ENCODE data around the gene ITGA3.

- no peak for TF ChIP-seq ZBTB10 (CRISPR knock-in tag; IDR thresholded peaks at IDR 0.05; ENCODE audit: borderline replicate concordance)
- TF ChIP-seq TBL1XR1 (IDR thresholded peaks at IDR 0.05; ENCODE audit: borderline replicate concordance, low read length, partially characterized antibody) = no peak
- TF ChIP-seq NFYB (CRISPR knock-in tag; IDR thresholded peaks at IDR 0.05) = no peak
- TF ChIP-seq RNF2 (conservative IDR thresholded peaks at IDR 0.05; ENCODE audit: low read depth) = no peak
- no peak for TF ChIP-seq ZNF280B (CRISPR knock-in tag; IDR thresholded peaks at IDR 0.05; ENCODE audit: borderline replicate concordance)
- no peak for TF ChIP-seq MEIS1 (CRISPR knock-in tag; IDR thresholded peaks at IDR 0.05; ENCODE audit: borderline replicate concordance)
These were observed 9.1 kb downstream of the ITGA3 start for GRCh38 chr17:50065056-50065455.
